Tibial nerve (tissue), 4 donors: ENCODE measurements around the gene ATP8B2.

Experiments used
- EP300 ChIP-seq, 2 donors: sonication (generic); formaldehyde crosslinking; IDR thresholded peaks; one replicate each; pipeline ENCODE4 v1.6.1; 2017; ENCODE audit warnings: antibody characterized with exemption in 2 of 2, mild to moderate bottlenecking in 1 of 2
- POLR2A ChIP-seq, 2 donors: fragments of 450-650 bp; IDR thresholded peaks; one replicate each; pipeline ENCODE4 v1.6.1; 2017; ENCODE audit warnings: antibody characterized with exemption in 2 of 2, mild to moderate bottlenecking in 2 of 2, moderate library complexity in 2 of 2
- TF ChIP-seq, protein P1 (sequence below), 5 experiments: fragments of 200-600 bp in 3 of 5; fragments of 450-650 bp in 2 of 5; sonication (generic) in 3 of 5; IDR thresholded peaks; one replicate each; pipeline ENCODE4 v1.5.1; 2016 to 2019; ENCODE audit warnings: antibody characterized with exemption in 5 of 5, mild to moderate bottlenecking in 3 of 5, moderate library complexity in 2 of 5

GRCh38 chr1:154290921-154291320 lies 34.4 kb upstream of the ATP8B2 start:
- TF ChIP-seq, protein P1, sequence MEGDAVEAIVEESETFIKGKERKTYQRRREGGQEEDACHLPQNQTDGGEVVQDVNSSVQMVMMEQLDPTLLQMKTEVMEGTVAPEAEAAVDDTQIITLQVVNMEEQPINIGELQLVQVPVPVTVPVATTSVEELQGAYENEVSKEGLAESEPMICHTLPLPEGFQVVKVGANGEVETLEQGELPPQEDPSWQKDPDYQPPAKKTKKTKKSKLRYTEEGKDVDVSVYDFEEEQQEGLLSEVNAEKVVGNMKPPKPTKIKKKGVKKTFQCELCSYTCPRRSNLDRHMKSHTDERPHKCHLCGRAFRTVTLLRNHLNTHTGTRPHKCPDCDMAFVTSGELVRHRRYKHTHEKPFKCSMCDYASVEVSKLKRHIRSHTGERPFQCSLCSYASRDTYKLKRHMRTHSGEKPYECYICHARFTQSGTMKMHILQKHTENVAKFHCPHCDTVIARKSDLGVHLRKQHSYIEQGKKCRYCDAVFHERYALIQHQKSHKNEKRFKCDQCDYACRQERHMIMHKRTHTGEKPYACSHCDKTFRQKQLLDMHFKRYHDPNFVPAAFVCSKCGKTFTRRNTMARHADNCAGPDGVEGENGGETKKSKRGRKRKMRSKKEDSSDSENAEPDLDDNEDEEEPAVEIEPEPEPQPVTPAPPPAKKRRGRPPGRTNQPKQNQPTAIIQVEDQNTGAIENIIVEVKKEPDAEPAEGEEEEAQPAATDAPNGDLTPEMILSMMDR (IDR thresholded peaks at IDR 0.05): no peak
- TF ChIP-seq POLR2A (IDR thresholded peaks at IDR 0.05) (no peak), EP300 (IDR thresholded peaks at IDR 0.05) (no peak)
